ENCODE measurements around the gene TIAL1.

The TIAL1 gene

GRCh38 chr10:119549247-119549999 is 47.3 kb downstream of the TIAL1 start:
- no peaks in the 10 kb centered on the region for H3K9me3 Mint-ChIP-seq
- H3K36me3 Mint-ChIP-seq (ENCODE audit: low read depth) = no peaks in the 10 kb centered on the region
- DNase-seq (ENCODE audit: low spot score) = no peak
- H3K27ac Mint-ChIP-seq = no peak overlapping the region
- H3K4me3 Mint-ChIP-seq = no peak overlapping the region
- H3K4me1 Mint-ChIP-seq (ENCODE audit: low read depth) = peaks cover 1% of the 10 kb centered on the region
- peaks cover 42% of the 10 kb centered on the region for H3K27me3 Mint-ChIP-seq (ENCODE audit: low read depth)

DNA sequence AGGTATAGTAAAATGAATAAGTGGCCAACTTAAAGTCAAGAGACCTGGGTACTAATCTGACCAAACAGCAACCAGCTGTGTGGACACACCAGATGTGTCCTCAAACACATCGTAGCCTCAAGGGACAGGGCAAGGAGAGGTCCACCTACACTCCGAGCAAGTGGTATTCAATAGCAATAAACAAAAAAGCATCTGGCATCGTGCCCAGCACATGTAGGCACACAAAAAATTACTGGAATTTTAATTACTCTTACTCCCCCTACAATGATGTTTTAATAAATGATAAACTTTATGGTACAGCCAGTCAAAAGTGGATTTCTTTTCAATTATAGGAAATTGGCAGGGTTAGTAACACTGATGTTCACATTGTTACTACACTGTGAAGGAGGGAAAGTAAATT is 50.8 kb downstream of the TIAL1 start:
- Mint-ChIP-seq H3K27ac (no peak overlapping the region), H3K36me3 (ENCODE audit: low read depth) (peaks cover 2% of the 10 kb centered on the region), H3K4me1 (ENCODE audit: low read depth) (peaks cover 13% of the 10 kb centered on the region), H3K9me3 (no peaks in the 10 kb centered on the region), H3K4me3 (no peak overlapping the region), H3K27me3 (ENCODE audit: low read depth) (peaks cover 36% of the 10 kb centered on the region)
- no peak for DNase-seq (ENCODE audit: low spot score)

GRCh38 chr10:119545310-119545709 is 51.5 kb downstream of the TIAL1 start:
- Mint-ChIP-seq H3K36me3 (ENCODE audit: low read depth) (peaks cover 3% of the 10 kb centered on the region), H3K27me3 (ENCODE audit: low read depth) (peaks cover 34% of the 10 kb centered on the region), H3K27ac (no peak overlapping the region), H3K9me3 (no peaks in the 10 kb centered on the region), H3K4me3 (no peak overlapping the region), H3K4me1 (ENCODE audit: low read depth) (peaks cover 19% of the 10 kb centered on the region)
- no peak for DNase-seq (ENCODE audit: low spot score)

DNA sequence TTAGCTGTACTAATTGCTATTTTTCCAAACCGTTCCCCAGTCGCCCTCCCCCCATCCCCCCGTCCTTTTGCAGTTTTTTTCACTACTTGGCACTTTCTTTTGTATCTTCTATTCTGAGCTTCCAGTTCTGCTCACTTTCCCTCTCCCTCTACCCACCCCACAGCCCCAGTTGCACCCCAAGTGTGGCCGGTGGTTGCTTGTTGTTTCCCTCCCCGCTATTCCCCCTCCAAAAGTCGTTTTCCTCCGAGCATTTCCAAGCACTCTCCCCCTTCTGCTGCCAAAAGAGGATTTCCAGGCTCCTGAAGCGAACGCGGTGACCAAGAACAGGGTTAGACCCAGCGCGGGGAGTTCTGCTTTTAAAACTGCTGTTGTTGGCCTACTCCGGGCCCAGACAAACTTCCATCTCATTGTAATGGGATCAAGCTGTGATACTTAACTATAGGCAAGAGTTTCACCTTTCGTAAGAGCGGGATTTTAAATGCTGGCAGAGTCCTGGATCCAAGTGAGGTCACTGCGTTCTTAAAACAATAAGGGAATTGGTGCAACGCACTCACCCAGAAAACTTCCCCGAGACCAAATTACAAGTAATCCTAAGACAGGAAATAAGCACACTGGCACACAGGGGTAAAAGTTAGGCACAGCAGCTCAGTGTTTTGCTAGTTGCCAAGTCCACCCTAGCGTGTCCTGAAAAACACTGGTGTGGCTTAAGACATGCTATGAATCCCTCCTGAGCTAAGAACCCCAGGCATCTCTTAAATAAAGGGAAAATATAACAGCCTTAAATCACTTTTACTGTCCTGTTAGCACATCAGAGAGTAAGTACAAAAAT is 52.7 kb downstream of the TIAL1 start:
- H3K36me3 Mint-ChIP-seq (ENCODE audit: low read depth) = peaks cover 8% of the 10 kb centered on the region
- peak overlapping the region; percentile 93 for H3K27ac Mint-ChIP-seq
- peak overlapping the region; percentile 86 for H3K4me3 Mint-ChIP-seq
- peaks cover 29% of the 10 kb centered on the region for H3K27me3 Mint-ChIP-seq (ENCODE audit: low read depth)
- peaks cover 29% of the 10 kb centered on the region for H3K4me1 Mint-ChIP-seq (ENCODE audit: low read depth)
- no peaks in the 10 kb centered on the region for H3K9me3 Mint-ChIP-seq
- DNase-seq (ENCODE audit: low spot score) = no peak

- Mint-ChIP-seq H3K9me3 (no peaks in the 10 kb centered on the region), H3K27me3 (ENCODE audit: low read depth) (peaks cover 21% of the 10 kb centered on the region), H3K4me1 (ENCODE audit: low read depth) (peaks cover 36% of the 10 kb centered on the region), H3K4me3 (peak overlapping the region; percentile 86), H3K36me3 (ENCODE audit: low read depth) (peaks cover 9% of the 10 kb centered on the region), H3K27ac (peak overlapping the region; percentile 93)
- DNase-seq (ENCODE audit: low spot score) = peak; percentile 58
Measured at GRCh38 chr10:119542988-119543813, 53.6 kb downstream of the TIAL1 start.

DNA sequence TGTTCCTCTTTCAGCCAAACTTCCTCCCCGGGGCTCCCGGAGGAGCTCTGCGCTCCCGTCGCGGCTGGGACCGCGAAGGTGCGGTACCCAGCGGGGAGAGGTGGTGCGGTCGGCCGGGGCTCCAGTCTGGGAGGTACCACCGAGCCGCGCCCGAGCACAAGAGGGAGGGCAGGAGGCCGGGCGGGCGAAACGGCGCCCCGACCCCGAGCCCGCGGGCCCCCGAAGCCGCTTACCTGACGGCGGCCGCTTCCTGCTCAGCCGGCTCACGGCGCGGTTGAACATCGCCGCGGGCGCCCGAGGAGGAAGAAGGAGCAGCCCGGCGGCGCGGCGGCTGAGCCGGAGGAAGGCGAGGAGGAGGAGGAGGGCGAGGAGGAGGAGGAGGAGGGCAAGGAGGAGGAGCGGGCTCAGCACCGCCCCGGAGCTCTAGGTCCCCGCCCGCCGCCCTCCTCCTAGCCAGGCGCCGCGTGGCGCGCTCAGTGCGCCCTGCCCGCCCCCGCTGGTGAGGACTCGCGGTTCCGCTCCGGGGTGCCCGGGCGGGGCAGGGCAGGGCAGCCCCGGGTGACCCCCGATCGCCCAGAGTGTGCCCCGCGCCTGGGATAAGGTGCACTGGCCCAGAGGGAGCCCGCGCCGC is 54.3 kb downstream of the TIAL1 start, which contains the start of gene RGS10:
TSS of gene RGS10 (minus strand) at position 363 of the 631 bp plus-strand sequence. CDS start at position 282, 81 bp downstream.
- peak; percentile 86 for DNase-seq (ENCODE audit: low spot score)
- Mint-ChIP-seq H3K4me1 (ENCODE audit: low read depth) (peaks cover 44% of the 10 kb centered on the region), H3K36me3 (ENCODE audit: low read depth) (peaks cover 13% of the 10 kb centered on the region), H3K27ac (peak within 1 kb of the TSS; percentile 93), H3K9me3 (no peaks in the 10 kb centered on the region), H3K4me3 (peak within 1 kb of the TSS; percentile 86), H3K27me3 (ENCODE audit: low read depth) (peaks cover 14% of the 10 kb centered on the region)

- Mint-ChIP-seq H3K27me3 (ENCODE audit: low read depth) (peaks cover 11% of the 10 kb centered on the region), H3K4me1 (ENCODE audit: low read depth) (peaks cover 49% of the 10 kb centered on the region), H3K9me3 (no peaks in the 10 kb centered on the region), H3K27ac (peak overlapping the region; percentile 82), H3K4me3 (peak overlapping the region; percentile 78), H3K36me3 (ENCODE audit: low read depth) (peaks cover 18% of the 10 kb centered on the region)
- DNase-seq (ENCODE audit: low spot score) = peak; percentile 73
Measured at GRCh38 chr10:119541459-119542356, 55.1 kb downstream of the TIAL1 start.

GRCh38 chr10:119541046-119541445 is 55.7 kb downstream of the TIAL1 start:
- H3K27ac Mint-ChIP-seq = peak overlapping the region; percentile 82
- H3K27me3 Mint-ChIP-seq (ENCODE audit: low read depth) = peaks cover 9% of the 10 kb centered on the region
- peak overlapping the region; percentile 78 for H3K4me3 Mint-ChIP-seq
- DNase-seq (ENCODE audit: low spot score) = peak; percentile 32
- H3K4me1 Mint-ChIP-seq (ENCODE audit: low read depth) = peaks cover 55% of the 10 kb centered on the region
- peaks cover 20% of the 10 kb centered on the region for H3K36me3 Mint-ChIP-seq (ENCODE audit: low read depth)
- H3K9me3 Mint-ChIP-seq = no peaks in the 10 kb centered on the region

GRCh38 chr10:119540038-119540437 is 56.7 kb downstream of the TIAL1 start:
- H3K4me3 Mint-ChIP-seq = peak overlapping the region; percentile 78
- no peaks in the 10 kb centered on the region for H3K9me3 Mint-ChIP-seq
- DNase-seq (ENCODE audit: low spot score) = no peak
- peaks cover 4% of the 10 kb centered on the region for H3K27me3 Mint-ChIP-seq (ENCODE audit: low read depth)
- H3K27ac Mint-ChIP-seq = peak overlapping the region; percentile 74
- peaks cover 27% of the 10 kb centered on the region for H3K36me3 Mint-ChIP-seq (ENCODE audit: low read depth)
- H3K4me1 Mint-ChIP-seq (ENCODE audit: low read depth) = peaks cover 64% of the 10 kb centered on the region

GRCh38 chr10:119539359-119539825 is 57.4 kb downstream of the TIAL1 start:
- Mint-ChIP-seq H3K4me1 (ENCODE audit: low read depth) (peaks cover 67% of the 10 kb centered on the region), H3K27me3 (ENCODE audit: low read depth) (peaks cover 3% of the 10 kb centered on the region), H3K9me3 (no peaks in the 10 kb centered on the region), H3K4me3 (peak overlapping the region; percentile 84), H3K36me3 (ENCODE audit: low read depth) (peaks cover 31% of the 10 kb centered on the region), H3K27ac (peak overlapping the region; percentile 78)
- DNase-seq (ENCODE audit: low spot score) = peak; percentile 20

DNA sequence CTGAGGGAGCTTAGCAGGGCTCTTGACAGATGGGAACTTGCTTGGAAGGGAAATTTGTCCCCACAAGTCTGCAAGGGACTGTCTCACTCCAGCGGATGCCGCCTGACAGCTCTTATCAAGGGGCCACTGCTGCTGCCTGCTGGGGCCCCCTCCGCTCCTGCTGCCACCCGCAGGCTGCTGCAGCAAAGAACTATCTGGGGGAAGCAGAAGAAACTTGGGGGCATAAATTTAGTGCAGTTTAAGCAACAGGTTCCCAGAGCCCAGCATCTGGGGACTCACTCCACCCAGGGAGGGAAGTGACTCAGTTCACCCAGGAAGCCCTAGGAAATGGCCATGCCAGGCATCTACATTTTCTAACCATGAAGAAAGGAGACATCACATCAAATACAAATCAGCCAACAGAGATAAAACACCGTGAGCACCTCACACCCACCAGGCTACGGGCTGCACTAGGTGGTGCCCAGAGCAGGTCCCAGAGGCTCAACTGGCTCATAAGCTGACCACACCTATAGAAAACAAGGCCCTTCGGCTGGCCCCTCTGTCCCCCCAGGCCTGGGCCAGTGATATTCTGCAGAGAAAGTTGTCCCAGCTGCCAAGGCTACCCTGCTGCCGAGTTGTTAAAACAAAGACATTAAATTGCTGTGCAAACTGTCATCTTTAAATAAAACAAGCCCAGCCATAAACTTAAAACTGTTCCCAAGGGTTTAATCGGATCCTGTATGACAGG is 58.0 kb downstream of the TIAL1 start:
- Mint-ChIP-seq H3K36me3 (ENCODE audit: low read depth) (peaks cover 31% of the 10 kb centered on the region), H3K27ac (peak overlapping the region; percentile 78), H3K4me1 (ENCODE audit: low read depth) (peaks cover 64% of the 10 kb centered on the region), H3K4me3 (peak overlapping the region; percentile 84), H3K27me3 (ENCODE audit: low read depth) (no peaks in the 10 kb centered on the region), H3K9me3 (no peaks in the 10 kb centered on the region)
- DNase-seq (ENCODE audit: low spot score) = peak; percentile 62
